SU-DHL-6 (cell line): ENCODE measurements around the gene KCNQ1OT1.

Experiments used
- H2AFZ ChIP-seq: fragments of 200-600 bp; sonication (generic); 2 replicates; pipeline ENCODE4 v1.6.1; 2014; ENCODE audit warnings: low read depth, mild to moderate bottlenecking, moderate library complexity, mixed read lengths, antibody characterized with exemption, low read length; ENCODE audit not compliant: severe bottlenecking
- H3F3A ChIP-seq: fragments of 200-600 bp; shearing (Covaris generic); 2 replicates; pipeline ENCODE4 v1.6.0; 2016; ENCODE audit warnings: antibody characterized with exemption, mild to moderate bottlenecking; ENCODE audit not compliant: insufficient read depth
- H3K27ac ChIP-seq: fragments of 200-600 bp; sonication (generic); 2 replicates; pipeline ENCODE4 v1.5.1; 2016; ENCODE audit warnings: low read depth, mild to moderate bottlenecking, low read length, moderate library complexity, mixed read lengths
- H3K27me3 ChIP-seq: fragments of 200-600 bp; sonication (generic), shearing (Covaris generic); 2 replicates; pipeline ENCODE4 v1.6.0; 2014; ENCODE audit warnings: mild to moderate bottlenecking, low read length
- H3K36me3 ChIP-seq: fragments of 200-600 bp; sonication (generic); 2 replicates; pipeline ENCODE4 v1.6.1; 2014; ENCODE audit warnings: mild to moderate bottlenecking, low read length, mixed read lengths
- H3K4me2 ChIP-seq: fragments of 300-600, 200-600 bp; shearing (Covaris generic), sonication (generic); 2 replicates; pipeline ENCODE4 v1.6.0; 2014; ENCODE audit warnings: low read length, low read depth, mild to moderate bottlenecking; ENCODE audit not compliant: poor library complexity, severe bottlenecking
- H3K4me3 ChIP-seq: fragments of 200-600 bp; sonication (generic); 2 replicates; pipeline ENCODE4 v1.5.1; 2014; ENCODE audit warnings: antibody characterized with exemption, low read length, mild to moderate bottlenecking, mixed read lengths; ENCODE audit not compliant: insufficient read depth, poor library complexity, severe bottlenecking
- H3K79me2 ChIP-seq: fragments of 200-600 bp; sonication (generic); 2 replicates; pipeline ENCODE4 v1.6.1; 2014; ENCODE audit warnings: mild to moderate bottlenecking, low read length, moderate library complexity; ENCODE audit not compliant: insufficient read depth
- H3K9ac ChIP-seq: fragments of 200-600 bp; sonication (generic); 2 replicates; pipeline ENCODE4 v1.7.0; 2014; ENCODE audit warnings: mild to moderate bottlenecking, low read length
- H3K9me2 ChIP-seq: fragments of 200-600 bp; sonication (generic); replicated peaks from 2 replicates; pipeline ENCODE4 v1.6.1; 2014; ENCODE audit warnings: low read length; ENCODE audit not compliant: insufficient read depth
- H3K9me3 ChIP-seq: fragments of 200-600 bp; sonication (generic); 2 replicates; pipeline ENCODE4 v1.6.1; 2014; ENCODE audit warnings: low read length, mixed read lengths; ENCODE audit not compliant: insufficient read depth
- H4K20me1 ChIP-seq: fragments of 200-600 bp; sonication (generic); 2 replicates; pipeline ENCODE4 v1.6.1; 2014; ENCODE audit warnings: low read depth, mild to moderate bottlenecking, antibody characterized with exemption, low read length, moderate library complexity, mixed read lengths
- EZH2phosphoT487 ChIP-seq: fragments of 200-600 bp; sonication (generic), shearing (Covaris generic); conservative IDR thresholded peaks from 2 replicates; pipeline ENCODE4 v1.6.1; 2018; ENCODE audit warnings: mild to moderate bottlenecking, antibody characterized with exemption, low read length, moderate library complexity, mixed read lengths
- TF ChIP-seq, protein P1 (sequence below): fragments of 200-600 bp; sonication (generic); IDR thresholded peaks from one replicate; pipeline ENCODE4 v1.5.1; 2017; ENCODE audit warnings: antibody characterized with exemption, mild to moderate bottlenecking, low read length, moderate library complexity; ENCODE audit not compliant: insufficient read depth, poor library complexity, severe bottlenecking

The KCNQ1OT1 gene

DNA sequence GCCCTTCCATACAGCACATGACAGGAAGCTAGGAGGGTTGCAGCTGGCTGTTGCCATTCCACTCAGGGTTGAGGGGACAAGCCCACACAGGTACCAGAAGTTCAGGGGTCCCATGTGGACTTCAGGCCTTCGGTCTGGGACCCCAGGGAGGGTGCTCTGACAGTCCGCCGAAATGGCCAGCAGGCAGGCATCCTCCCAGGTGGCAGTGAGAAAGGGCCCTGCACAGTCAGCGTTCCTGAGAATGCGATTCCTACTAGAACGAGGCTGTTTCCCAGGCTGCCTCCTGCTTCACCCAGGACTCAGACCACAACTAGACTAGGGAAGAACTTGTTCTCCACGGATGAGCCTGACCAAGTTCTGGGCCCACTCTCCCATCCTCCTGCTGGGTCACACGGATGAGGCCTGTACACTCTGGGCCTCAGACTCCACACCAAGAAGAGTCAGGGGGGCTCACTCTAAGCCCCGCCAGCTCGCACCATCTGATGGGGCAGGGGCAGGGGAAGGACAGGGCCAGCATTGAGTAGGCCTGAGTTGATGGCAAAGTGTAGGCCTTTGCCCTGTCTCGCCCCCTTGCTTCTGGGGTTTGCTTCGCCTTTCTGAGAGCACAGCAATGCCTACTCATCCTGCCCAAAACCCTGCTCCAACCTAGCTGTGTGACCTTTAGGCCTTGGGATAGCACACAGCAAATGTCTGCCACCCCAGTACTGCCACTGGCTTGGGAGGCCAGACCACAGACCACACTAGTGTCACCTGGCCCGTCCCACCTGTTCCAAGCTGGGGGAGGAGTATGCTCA lies 14.0 kb downstream of the KCNQ1OT1 start:
- TF ChIP-seq EZH2phosphoT487, result no peak
- TF ChIP-seq, protein P1, sequence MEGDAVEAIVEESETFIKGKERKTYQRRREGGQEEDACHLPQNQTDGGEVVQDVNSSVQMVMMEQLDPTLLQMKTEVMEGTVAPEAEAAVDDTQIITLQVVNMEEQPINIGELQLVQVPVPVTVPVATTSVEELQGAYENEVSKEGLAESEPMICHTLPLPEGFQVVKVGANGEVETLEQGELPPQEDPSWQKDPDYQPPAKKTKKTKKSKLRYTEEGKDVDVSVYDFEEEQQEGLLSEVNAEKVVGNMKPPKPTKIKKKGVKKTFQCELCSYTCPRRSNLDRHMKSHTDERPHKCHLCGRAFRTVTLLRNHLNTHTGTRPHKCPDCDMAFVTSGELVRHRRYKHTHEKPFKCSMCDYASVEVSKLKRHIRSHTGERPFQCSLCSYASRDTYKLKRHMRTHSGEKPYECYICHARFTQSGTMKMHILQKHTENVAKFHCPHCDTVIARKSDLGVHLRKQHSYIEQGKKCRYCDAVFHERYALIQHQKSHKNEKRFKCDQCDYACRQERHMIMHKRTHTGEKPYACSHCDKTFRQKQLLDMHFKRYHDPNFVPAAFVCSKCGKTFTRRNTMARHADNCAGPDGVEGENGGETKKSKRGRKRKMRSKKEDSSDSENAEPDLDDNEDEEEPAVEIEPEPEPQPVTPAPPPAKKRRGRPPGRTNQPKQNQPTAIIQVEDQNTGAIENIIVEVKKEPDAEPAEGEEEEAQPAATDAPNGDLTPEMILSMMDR, result no peak
- Histone ChIP-seq H2AFZ (no peak overlapping the region), H3K27me3 (no peaks in the 10 kb centered on the region), H3K79me2 (no peaks in the 10 kb centered on the region), H3K36me3 (no peaks in the 10 kb centered on the region), H3K9me3 (no peaks in the 10 kb centered on the region), H3F3A (no peaks in the 10 kb centered on the region), H3K27ac (no peak overlapping the region), H3K4me2 (no peak overlapping the region), H4K20me1 (no peaks in the 10 kb centered on the region), H3K9ac (no peak overlapping the region), H3K9me2 (no peaks in the 10 kb centered on the region), H3K4me3 (no peak overlapping the region)

DNA sequence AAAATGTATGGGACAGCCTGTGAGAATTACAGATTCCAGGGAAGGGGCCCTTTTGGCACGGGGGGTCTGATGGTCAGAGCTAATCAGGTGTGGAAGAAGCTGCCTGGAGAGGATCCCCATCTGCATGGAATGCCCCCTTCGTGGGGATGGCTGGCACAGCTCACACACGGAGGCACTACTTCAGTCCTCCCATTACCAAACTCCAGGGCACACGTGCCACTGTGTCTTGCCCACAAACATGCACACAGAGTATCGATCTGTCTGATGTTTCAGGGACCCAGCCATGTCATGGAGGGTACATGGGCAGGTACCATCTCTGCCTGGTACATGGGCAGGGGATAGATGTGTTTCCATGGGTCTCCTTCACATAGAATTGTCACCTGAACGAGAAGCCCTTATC lies 14.7 kb downstream of the KCNQ1OT1 start:
- no peaks in the 10 kb centered on the region for H3F3A ChIP-seq
- no peak overlapping the region for H3K27ac ChIP-seq
- H3K79me2 ChIP-seq, result no peaks in the 10 kb centered on the region
- TF ChIP-seq, protein P1, result no peak
- TF ChIP-seq EZH2phosphoT487, result no peak
- H4K20me1 ChIP-seq, result no peaks in the 10 kb centered on the region
- no peaks in the 10 kb centered on the region for H3K36me3 ChIP-seq
- no peak overlapping the region for H3K4me3 ChIP-seq
- H3K4me2 ChIP-seq, result no peak overlapping the region
- H2AFZ ChIP-seq, result no peak overlapping the region
- H3K9ac ChIP-seq, result no peak overlapping the region
- H3K9me2 ChIP-seq, result no peaks in the 10 kb centered on the region
- no peaks in the 10 kb centered on the region for H3K27me3 ChIP-seq
- H3K9me3 ChIP-seq, result no peaks in the 10 kb centered on the region

DNA sequence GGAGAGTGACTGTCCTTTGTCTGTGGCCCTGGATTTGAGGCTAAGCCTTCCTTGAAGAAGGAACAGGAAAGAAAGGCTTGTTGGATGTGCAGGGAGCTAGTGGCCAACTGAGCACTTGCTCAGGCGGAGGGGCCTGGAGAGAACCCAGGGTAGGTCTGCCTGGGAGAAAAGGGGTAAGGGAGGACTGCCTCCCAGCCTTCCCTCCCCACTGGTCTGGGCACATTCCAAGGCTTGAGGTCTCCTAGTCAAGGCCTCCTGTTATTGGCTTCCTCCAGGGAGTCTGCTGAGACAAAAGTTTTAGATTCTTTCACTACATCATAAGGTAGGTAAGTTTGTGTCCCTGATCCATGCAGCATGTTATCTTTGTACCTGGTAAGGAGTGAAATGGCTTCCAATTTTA lies 15.2 kb downstream of the KCNQ1OT1 start:
- Histone ChIP-seq H3K4me2 (no peak overlapping the region), H3K27me3 (no peaks in the 10 kb centered on the region), H3K36me3 (no peaks in the 10 kb centered on the region), H2AFZ (no peak overlapping the region), H3K9me3 (no peaks in the 10 kb centered on the region), H3K9ac (no peak overlapping the region), H3F3A (no peaks in the 10 kb centered on the region), H4K20me1 (no peaks in the 10 kb centered on the region), H3K4me3 (no peak overlapping the region), H3K79me2 (no peaks in the 10 kb centered on the region), H3K27ac (no peak overlapping the region), H3K9me2 (no peaks in the 10 kb centered on the region)
- TF ChIP-seq, protein P1, result no peak
- no peak for TF ChIP-seq EZH2phosphoT487
